Loucy (cell line): ENCODE data around the gene EIF2D.

Experiments used
- H2AFZ ChIP-seq: fragments of 200-600 bp; sonication (generic); 2 replicates; pipeline ENCODE4 v1.6.0; 2016; ENCODE audit warnings: antibody characterized with exemption, mild to moderate bottlenecking, low read length, moderate library complexity
- H3F3A ChIP-seq: fragments of 200-600 bp; 2 replicates; pipeline ENCODE4 v1.6.0; 2016; ENCODE audit warnings: antibody characterized with exemption, low read depth, mild to moderate bottlenecking
- H3K27me3 ChIP-seq: fragments of 200-600 bp; sonication (generic); 2 replicates; pipeline ENCODE4 v1.6.1; 2014; ENCODE audit warnings: low read length, mild to moderate bottlenecking; ENCODE audit not compliant: insufficient read depth, poor library complexity, severe bottlenecking
- H3K36me3 ChIP-seq: fragments of 200-600 bp; sonication (generic); 2 replicates; pipeline ENCODE4 v1.6.1; 2016; ENCODE audit warnings: low read length; ENCODE audit not compliant: insufficient read depth
- H3K4me1 ChIP-seq: fragments of 200-600 bp; sonication (generic); 2 replicates; pipeline ENCODE4 v1.5.1; 2014; ENCODE audit warnings: low read length, mild to moderate bottlenecking; ENCODE audit not compliant: insufficient read depth, poor library complexity, severe bottlenecking
- H3K4me2 ChIP-seq: fragments of 200-600 bp; sonication (generic); 2 replicates; pipeline ENCODE4 v1.6.0; 2014; ENCODE audit warnings: antibody characterized with exemption, low read length, low read depth, mild to moderate bottlenecking; ENCODE audit not compliant: poor library complexity, severe bottlenecking
- H3K4me3 ChIP-seq: fragments of 200-600 bp; sonication (generic); 2 replicates; pipeline ENCODE4 v1.5.1; 2014; ENCODE audit warnings: low read length, mild to moderate bottlenecking, mixed read lengths; ENCODE audit not compliant: poor library complexity, severe bottlenecking
- H3K79me2 ChIP-seq: fragments of 200-600 bp; sonication (generic); 2 replicates; pipeline ENCODE4 v1.6.1; 2014; ENCODE audit warnings: low read length; ENCODE audit not compliant: insufficient read depth
- H3K9ac ChIP-seq: fragments of 200-600 bp; sonication (generic); 2 replicates; pipeline ENCODE4 v1.6.0; 2014; ENCODE audit warnings: mild to moderate bottlenecking, low read depth, low read length, moderate library complexity; ENCODE audit not compliant: poor library complexity, severe bottlenecking
- H3K9me2 ChIP-seq: fragments of 200-600 bp; sonication (generic); replicated peaks from 2 replicates; pipeline ENCODE4 v1.6.1; 2016; ENCODE audit warnings: low read depth, low read length, mixed read lengths
- H3K9me3 ChIP-seq: fragments of 200-600 bp; sonication (generic); 2 replicates; pipeline ENCODE4 v1.6.1; 2014; ENCODE audit warnings: mild to moderate bottlenecking, antibody characterized with exemption, low read length, low read depth; ENCODE audit not compliant: insufficient read depth
- H4K20me1 ChIP-seq: fragments of 200-600 bp; sonication (generic); 2 replicates; pipeline ENCODE4 v1.6.0; 2014; ENCODE audit warnings: antibody characterized with exemption, low read length, mild to moderate bottlenecking; ENCODE audit not compliant: insufficient read depth, poor library complexity, severe bottlenecking
- EZH2phosphoT487 ChIP-seq: fragments of 200-600 bp; IDR thresholded peaks from 2 replicates; pipeline ENCODE4 v1.6.1; 2018; ENCODE audit warnings: antibody characterized with exemption, mild to moderate bottlenecking, moderate library complexity, borderline replicate concordance
- TF ChIP-seq, protein P1 (sequence below): fragments of 200-600 bp; sonication (generic); conservative IDR thresholded peaks from 2 replicates; pipeline ENCODE4 v1.5.1; 2014; ENCODE audit warnings: mild to moderate bottlenecking, antibody characterized with exemption, low read length

Gene EIF2D

DNA sequence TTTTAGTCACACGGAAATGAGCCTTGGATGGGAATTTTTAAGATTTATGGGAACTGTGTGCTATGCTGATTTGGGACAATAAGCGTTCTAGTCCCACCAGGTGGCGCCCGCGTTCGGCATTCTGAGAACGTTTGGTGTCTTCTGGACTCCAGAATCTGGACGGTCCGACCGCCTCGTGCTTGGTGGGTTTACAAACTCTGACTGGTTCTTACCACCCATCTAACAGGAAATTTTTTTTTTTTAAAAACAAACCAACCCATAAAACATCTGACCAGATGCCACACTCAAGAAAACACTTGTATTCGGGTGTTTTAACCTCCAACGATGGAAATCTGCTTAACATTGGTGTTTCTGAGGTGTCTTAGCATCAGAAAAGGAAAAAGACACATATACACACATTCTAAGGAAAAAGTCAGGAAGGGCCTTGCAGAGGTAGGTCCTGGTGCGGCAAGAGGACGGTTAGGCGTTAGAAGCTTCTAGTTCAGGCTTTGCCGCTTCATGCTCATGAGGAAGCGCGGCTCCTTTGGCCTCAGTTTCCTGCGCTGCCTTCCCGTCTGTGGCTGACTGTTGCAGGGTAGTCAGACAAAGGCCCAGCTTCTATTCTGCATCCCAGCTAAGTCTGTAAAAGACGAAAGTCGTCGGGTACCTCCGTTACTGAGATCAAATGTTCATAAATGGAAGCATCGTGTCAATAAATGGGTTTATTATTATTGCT lies 22.3 kb upstream of the EIF2D start:
- Histone ChIP-seq H3K4me1 (peaks cover 35% of the 10 kb centered on the region), H3K9ac (peak overlapping the region; percentile 86), H3K27me3 (no peaks in the 10 kb centered on the region), H3F3A (no peaks in the 10 kb centered on the region), H3K36me3 (no peaks in the 10 kb centered on the region), H3K4me3 (peak overlapping the region; percentile 91), H3K4me2 (peak overlapping the region; percentile 89), H3K9me3 (no peaks in the 10 kb centered on the region), H3K9me2 (no peaks in the 10 kb centered on the region), H2AFZ (peak overlapping the region; percentile 58), H3K79me2 (peaks cover 41% of the 10 kb centered on the region), H4K20me1 (peaks cover 7% of the 10 kb centered on the region)
- no peak for TF ChIP-seq EZH2phosphoT487
- TF ChIP-seq, protein P1, sequence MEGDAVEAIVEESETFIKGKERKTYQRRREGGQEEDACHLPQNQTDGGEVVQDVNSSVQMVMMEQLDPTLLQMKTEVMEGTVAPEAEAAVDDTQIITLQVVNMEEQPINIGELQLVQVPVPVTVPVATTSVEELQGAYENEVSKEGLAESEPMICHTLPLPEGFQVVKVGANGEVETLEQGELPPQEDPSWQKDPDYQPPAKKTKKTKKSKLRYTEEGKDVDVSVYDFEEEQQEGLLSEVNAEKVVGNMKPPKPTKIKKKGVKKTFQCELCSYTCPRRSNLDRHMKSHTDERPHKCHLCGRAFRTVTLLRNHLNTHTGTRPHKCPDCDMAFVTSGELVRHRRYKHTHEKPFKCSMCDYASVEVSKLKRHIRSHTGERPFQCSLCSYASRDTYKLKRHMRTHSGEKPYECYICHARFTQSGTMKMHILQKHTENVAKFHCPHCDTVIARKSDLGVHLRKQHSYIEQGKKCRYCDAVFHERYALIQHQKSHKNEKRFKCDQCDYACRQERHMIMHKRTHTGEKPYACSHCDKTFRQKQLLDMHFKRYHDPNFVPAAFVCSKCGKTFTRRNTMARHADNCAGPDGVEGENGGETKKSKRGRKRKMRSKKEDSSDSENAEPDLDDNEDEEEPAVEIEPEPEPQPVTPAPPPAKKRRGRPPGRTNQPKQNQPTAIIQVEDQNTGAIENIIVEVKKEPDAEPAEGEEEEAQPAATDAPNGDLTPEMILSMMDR, result peak; percentile 95

DNA sequence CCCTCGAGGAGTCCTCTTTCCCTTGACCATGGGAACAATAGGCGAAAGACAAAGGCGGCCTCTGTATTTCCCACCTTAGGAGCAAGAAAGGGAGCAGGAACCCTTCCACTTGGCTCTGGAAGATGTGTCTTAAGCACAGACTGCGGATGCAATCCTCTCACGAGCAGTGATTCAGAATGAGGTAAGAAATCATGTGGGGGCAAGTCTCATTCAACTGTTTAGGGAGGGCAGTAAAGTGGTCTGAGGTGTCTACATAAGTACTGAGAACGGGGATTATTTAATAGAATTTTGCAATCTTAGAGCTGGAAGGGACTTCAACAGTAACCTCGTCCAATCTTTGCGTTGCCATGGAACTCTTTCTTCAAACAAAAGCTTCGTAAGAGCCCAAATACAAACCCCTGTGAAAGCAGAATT lies 21.4 kb upstream of the EIF2D start:
- no peak overlapping the region for H3K4me2 ChIP-seq
- H3K36me3 ChIP-seq, result no peaks in the 10 kb centered on the region
- H3K27me3 ChIP-seq, result no peaks in the 10 kb centered on the region
- no peak overlapping the region for H2AFZ ChIP-seq
- peaks cover 30% of the 10 kb centered on the region for H3K4me1 ChIP-seq
- H4K20me1 ChIP-seq, result peaks cover 7% of the 10 kb centered on the region
- H3K9ac ChIP-seq, result no peak overlapping the region
- H3K4me3 ChIP-seq, result no peak overlapping the region
- H3K79me2 ChIP-seq, result peaks cover 33% of the 10 kb centered on the region
- H3K9me2 ChIP-seq, result no peaks in the 10 kb centered on the region
- no peaks in the 10 kb centered on the region for H3F3A ChIP-seq
- no peak for TF ChIP-seq EZH2phosphoT487
- TF ChIP-seq, protein P1, result no peak
- no peaks in the 10 kb centered on the region for H3K9me3 ChIP-seq

DNA sequence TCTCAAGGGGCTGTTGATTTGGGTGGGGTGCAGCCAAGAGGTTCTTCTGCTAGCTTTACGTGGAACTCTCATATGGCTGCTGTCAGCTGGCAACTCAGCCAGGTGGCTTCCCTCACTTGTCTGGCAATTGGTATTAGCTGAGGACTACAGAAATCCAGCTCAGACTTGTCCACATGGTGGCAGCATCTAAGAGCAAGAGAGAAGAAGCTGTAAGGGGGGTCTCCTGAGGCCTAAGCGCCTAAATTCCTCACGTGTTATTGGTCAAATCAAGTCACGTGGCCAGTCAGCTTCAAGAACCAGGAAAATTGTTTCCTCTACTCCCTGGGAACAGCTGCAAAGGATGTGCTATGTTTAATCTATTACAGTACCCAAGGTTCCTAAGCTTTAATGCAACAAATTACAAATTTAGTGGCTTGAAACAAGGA lies 18.8 kb upstream of the EIF2D start:
- Histone ChIP-seq H3K9me3 (no peaks in the 10 kb centered on the region), H2AFZ (peak overlapping the region; percentile 77), H3K79me2 (peaks cover 7% of the 10 kb centered on the region), H3K4me3 (no peak overlapping the region), H4K20me1 (peaks cover under 1% of the 10 kb centered on the region), H3K4me2 (peak overlapping the region; percentile 16), H3K27me3 (no peaks in the 10 kb centered on the region), H3K4me1 (peaks cover 8% of the 10 kb centered on the region), H3K36me3 (no peaks in the 10 kb centered on the region), H3K9me2 (no peaks in the 10 kb centered on the region), H3K9ac (no peak overlapping the region), H3F3A (no peaks in the 10 kb centered on the region)
- TF ChIP-seq, protein P1, result peak; percentile 87
- no peak for TF ChIP-seq EZH2phosphoT487
